Cardiac muscle cell (in vitro differentiated cells and primary cell): ENCODE results near the gene EIF2B1. TPM values are rescaled to one million over a fixed set of nuclear protein-coding genes. Genes with fewer than 3 reads are reported as not detected.

Source experiments
- DNase-seq, 2 donors: peaks; one replicate each; pipeline versions ENCODE4 v3.0.0 to v3.0.0-alpha.2; 2010 to 2017; ENCODE audit warnings: low read depth in 1 of 2, low spot score in 1 of 2
- H3K27ac ChIP-seq: fragments of 200-600 bp; sonication (generic); 2 replicates; pipeline ENCODE4 v1.5.1; 2016
- H3K27me3 ChIP-seq: fragments of 200-600 bp; sonication (generic); 2 replicates; pipeline ENCODE4 v1.6.0; 2016; ENCODE audit warnings: control low read depth
- H3K36me3 ChIP-seq: fragments of 200-600 bp; sonication (generic); 2 replicates; pipeline ENCODE4 v1.5.1; 2016; ENCODE audit warnings: control low read depth
- H3K4me1 ChIP-seq: fragments of 200-600 bp; sonication (generic); 2 replicates; pipeline ENCODE4 v1.8.1; 2017; ENCODE audit warnings: low read depth, mild to moderate bottlenecking, mixed run types
- H3K4me3 ChIP-seq: fragments of 200-600 bp; sonication (generic); 2 replicates; pipeline ENCODE4 v1.5.1; 2016; ENCODE audit warnings: mild to moderate bottlenecking
- H3K9me3 ChIP-seq: fragments of 200-600 bp; sonication (generic); 2 replicates; pipeline ENCODE4 v1.5.1; 2017; ENCODE audit warnings: low read depth, mild to moderate bottlenecking, control low read depth
- CTCF ChIP-seq: IDR thresholded peaks from 2 replicates; pipeline ENCODE4 v1.5.1; 2012; ENCODE audit warnings: low read depth, mild to moderate bottlenecking, low read length
- polyA plus RNA-seq: library from polyadenylated mRNA; unstranded; fragments of >200 nt; fragmentation: Nextera tagmentation; extraction: Ambion mirVana; gene quantifications from 2 replicates; pipeline ENCODE4 v1.2.1, GENCODE V29; 2016
- total RNA-seq: library from RNA; depleted of rRNA; stranded (reverse); fragments of >200 nt; gene quantifications from 2 replicates; pipeline ENCODE4 v1.2.3, GENCODE V29; 2016

The EIF2B1 gene
- total and polyA plus RNA-seq, 2 experiments from 2014 or later = 48.5 to 129 TPM

GRCh38 chr12:123656392-123656791 is 22.9 kb upstream of the EIF2B1 start:
- no peak for DNase-seq
- Histone ChIP-seq H3K27me3 (no peaks in the 10 kb centered on the region), H3K36me3 (peaks cover 14% of the 10 kb centered on the region), H3K4me3 (no peak overlapping the region), H3K9me3 (no peaks in the 10 kb centered on the region), H3K4me1 (no peaks in the 10 kb centered on the region), H3K27ac (no peak overlapping the region)
- no peak for TF ChIP-seq CTCF

GRCh38 chr12:123655420-123655819 is 21.9 kb upstream of the EIF2B1 start:
- H3K27ac ChIP-seq = no peak overlapping the region
- H3K9me3 ChIP-seq = no peaks in the 10 kb centered on the region
- H3K4me1 ChIP-seq = no peaks in the 10 kb centered on the region
- DNase-seq = no peak
- no peaks in the 10 kb centered on the region for H3K27me3 ChIP-seq
- H3K4me3 ChIP-seq = no peak overlapping the region
- peaks cover 16% of the 10 kb centered on the region for H3K36me3 ChIP-seq
- no peak for TF ChIP-seq CTCF

GRCh38 chr12:123654129-123654701 is 20.7 kb upstream of the EIF2B1 start:
- no peak for DNase-seq
- Histone ChIP-seq H3K36me3 (peaks cover 17% of the 10 kb centered on the region), H3K9me3 (no peaks in the 10 kb centered on the region), H3K27ac (no peak overlapping the region), H3K4me3 (no peak overlapping the region), H3K27me3 (no peaks in the 10 kb centered on the region), H3K4me1 (no peaks in the 10 kb centered on the region)
- no peak for TF ChIP-seq CTCF

- Histone ChIP-seq H3K4me3 (no peak overlapping the region), H3K36me3 (peaks cover 25% of the 10 kb centered on the region), H3K9me3 (no peaks in the 10 kb centered on the region), H3K4me1 (no peaks in the 10 kb centered on the region), H3K27ac (no peak overlapping the region), H3K27me3 (no peaks in the 10 kb centered on the region)
- DNase-seq = no peak
- no peak for TF ChIP-seq CTCF
These were observed 14.9 kb upstream of the EIF2B1 start for GRCh38 chr12:123648401-123648800.

- H3K27ac ChIP-seq = no peak overlapping the region
- no peaks in the 10 kb centered on the region for H3K9me3 ChIP-seq
- no peaks in the 10 kb centered on the region for H3K27me3 ChIP-seq
- peaks cover 20% of the 10 kb centered on the region for H3K36me3 ChIP-seq
- no peak overlapping the region for H3K4me3 ChIP-seq
- no peak for DNase-seq
- no peaks in the 10 kb centered on the region for H3K4me1 ChIP-seq
- TF ChIP-seq CTCF = no peak
These were observed 12.4 kb upstream of the EIF2B1 start for GRCh38 chr12:123645878-123646277.

- Histone ChIP-seq H3K27ac (no peak overlapping the region), H3K36me3 (peaks cover 16% of the 10 kb centered on the region), H3K9me3 (no peaks in the 10 kb centered on the region), H3K4me1 (no peaks in the 10 kb centered on the region), H3K4me3 (no peak overlapping the region), H3K27me3 (no peaks in the 10 kb centered on the region)
- no peak for DNase-seq
- no peak for TF ChIP-seq CTCF
These were observed 11.9 kb upstream of the EIF2B1 start for GRCh38 chr12:123645380-123645779.
